IMR-90 (cell line): ENCODE measurements around the gene TNS1. TPM values are rescaled to one million over a fixed set of nuclear protein-coding genes. Genes with fewer than 3 reads are reported as not detected.

Experiments
- ATAC-seq: fragments of 200-7000 bp; cut with Tn5 transposase; 2 replicates; pipeline ENCODE4 v1.9.1; 2020; ENCODE audit warnings: low read depth, mild to moderate bottlenecking, moderate library complexity
- BruUV-seq: library from RNA; stranded (reverse); fragments of 400-500 nt; replicated peaks from 2 replicates; lab custom pipeline; 2021; lab: Mats Ljungman, UMichigan
- CTCF ChIA-PET: fragments of 300-600 bp; formaldehyde crosslinking; extraction: SDS; loops from one replicate; lab custom pipeline; 2021; ENCODE audit warnings: antibody characterized with exemption; lab: Yijun Ruan, JAX
- POLR2A ChIA-PET: fragments of 300-600 bp; sonication (Branson Sonifier 250); formaldehyde crosslinking; loops from one replicate; lab custom pipeline; 2022; ENCODE audit warnings: antibody characterized with exemption; ENCODE audit not compliant: unreplicated experiment; lab: Charles Lee
- DNase-seq: peaks from one replicate; pipeline ENCODE4 v3.0.0; 2013
- H2AFZ ChIP-seq: replicated peaks from 2 replicates; pipeline ENCODE3; 2013; ENCODE audit warnings: low read length, mild to moderate bottlenecking; ENCODE audit not compliant: poor library complexity
- H2AK5ac ChIP-seq: 2 replicates; pipeline ENCODE4 v1.6.1; 2013; ENCODE audit warnings: low read depth, low read length, inconsistent platforms
- H2AK9ac ChIP-seq: replicated peaks from 2 replicates; pipeline ENCODE3; 2013; ENCODE audit warnings: mild to moderate bottlenecking, low read depth, low read length, moderate library complexity; ENCODE audit not compliant: poor library complexity
- H2BK120ac ChIP-seq: 2 replicates; pipeline ENCODE4 v1.6.1; 2013; ENCODE audit warnings: low read depth, low read length, inconsistent platforms
- H2BK15ac ChIP-seq: 3 replicates; pipeline ENCODE4 v1.6.1; 2013; ENCODE audit warnings: low read depth, low read length, inconsistent platforms
- H2BK20ac ChIP-seq: 2 replicates; pipeline ENCODE4 v1.6.1; 2013; ENCODE audit warnings: low read depth, mild to moderate bottlenecking, inconsistent platforms, low read length, moderate library complexity
- H2BK5ac ChIP-seq: 2 replicates; pipeline ENCODE4 v1.6.1; 2013; ENCODE audit warnings: mild to moderate bottlenecking, low read depth, low read length, inconsistent platforms; ENCODE audit not compliant: poor library complexity, severe bottlenecking
- H3K14ac ChIP-seq: replicated peaks from 2 replicates; pipeline ENCODE4 v1.6.1; 2013; ENCODE audit warnings: low read depth, low read length, inconsistent platforms
- H3K18ac ChIP-seq: 2 replicates; pipeline ENCODE4 v1.6.1; 2013; ENCODE audit warnings: low read depth, low read length, control low read depth
- H3K23ac ChIP-seq: 2 replicates; pipeline ENCODE4 v1.6.1; 2013; ENCODE audit warnings: low read depth, low read length, inconsistent platforms
- H3K27ac ChIP-seq: 2 replicates; pipeline ENCODE4 v1.5.1; 2013; ENCODE audit warnings: mild to moderate bottlenecking, control low read depth, low read length; ENCODE audit not compliant: insufficient read depth
- H3K27me3 ChIP-seq: 2 replicates; pipeline ENCODE4 v1.6.1; 2013; ENCODE audit warnings: low read length; ENCODE audit not compliant: control insufficient read depth, insufficient read depth
- H3K36me3 ChIP-seq: 2 replicates; pipeline ENCODE4 v1.6.1; 2013; ENCODE audit warnings: low read length, mixed read lengths; ENCODE audit not compliant: control insufficient read depth, insufficient read depth
- H3K4ac ChIP-seq: 2 replicates; pipeline ENCODE4 v1.6.1; 2013; ENCODE audit warnings: low read depth, low read length, inconsistent platforms
- H3K4me1 ChIP-seq: 2 replicates; pipeline ENCODE4 v1.6.1; 2013; ENCODE audit warnings: low read length, mixed read lengths; ENCODE audit not compliant: control insufficient read depth, insufficient read depth
- H3K4me2 ChIP-seq: 2 replicates; pipeline ENCODE4 v1.6.1; 2013; ENCODE audit warnings: low read depth, mild to moderate bottlenecking, control low read depth, low read length, moderate library complexity
- H3K4me3 ChIP-seq: 2 replicates; pipeline ENCODE4 v1.5.1; 2013; ENCODE audit warnings: low read depth, mild to moderate bottlenecking, control low read depth, low read length, moderate library complexity; ENCODE audit not compliant: insufficient read depth
- H3K56ac ChIP-seq: 2 replicates; pipeline ENCODE4 v1.6.1; 2013; ENCODE audit warnings: low read length, inconsistent platforms; ENCODE audit not compliant: insufficient read depth; ENCODE audit errors: extremely low read depth
- H3K79me1 ChIP-seq, 2 experiments: 2 replicates each; pipeline ENCODE4 v1.6.1; 2013; ENCODE audit warnings: low read length in 2 of 2, inconsistent platforms in 1 of 2, low read depth in 1 of 2
- H3K9ac ChIP-seq: 2 replicates; pipeline ENCODE4 v1.6.1; 2013; ENCODE audit warnings: low read depth, low read length, control low read depth
- H3K9me1 ChIP-seq: 2 replicates; pipeline ENCODE4 v1.6.1; 2013; ENCODE audit warnings: low read length, inconsistent platforms; ENCODE audit not compliant: insufficient read depth
- H3K9me3 ChIP-seq: 2 replicates; pipeline ENCODE4 v1.6.1; 2013; ENCODE audit warnings: low read length; ENCODE audit not compliant: control insufficient read depth, insufficient read depth
- H4K20me1 ChIP-seq: 2 replicates; pipeline ENCODE4 v1.6.1; 2013; ENCODE audit warnings: low read length, inconsistent platforms; ENCODE audit not compliant: insufficient read depth
- H4K5ac ChIP-seq: 2 replicates; pipeline ENCODE4 v1.6.1; 2013; ENCODE audit warnings: mild to moderate bottlenecking, low read depth, low read length, control low read depth
- H4K8ac ChIP-seq, 2 experiments: 2 replicates each; pipeline ENCODE4 v1.6.1; 2013; ENCODE audit warnings: low read depth in 2 of 2, low read length in 2 of 2, control low read depth in 1 of 2, inconsistent platforms in 1 of 2
- H4K91ac ChIP-seq: 2 replicates; pipeline ENCODE4 v1.6.1; 2013; ENCODE audit warnings: low read depth, low read length, inconsistent platforms; ENCODE audit not compliant: insufficient read depth
- MAZ ChIP-seq: IDR thresholded peaks from 2 replicates; pipeline ENCODE4 v1.6.1; 2012; ENCODE audit warnings: low read depth, mild to moderate bottlenecking, low read length, improper control_type of control experiment, moderate library complexity, borderline replicate concordance
- RCOR1 ChIP-seq: IDR thresholded peaks from 2 replicates; pipeline ENCODE4 v1.6.1; 2012; ENCODE audit warnings: mild to moderate bottlenecking, low read length, improper control_type of control experiment; ENCODE audit not compliant: insufficient replicate concordance
- RFX5 ChIP-seq: IDR thresholded peaks from 2 replicates; pipeline ENCODE4 v1.8.0; 2012; ENCODE audit warnings: low read depth, mild to moderate bottlenecking, low read length, moderate library complexity
- WGBS, 2 experiments: methylation state at CpG; one replicate each; pipeline versions ENCODE4 v1.1.5 to v1.1.7; 2013; ENCODE audit warnings: missing lambda C conversion rate in 2 of 2; ENCODE audit not compliant: insufficient read length in 1 of 2; ENCODE audit errors: extremely low coverage in 2 of 2; 5-methylcytosine and 5-hydroxymethylcytosine counted together
- dilution Hi-C: fragments of 300-500 bp; cut with HindIII; formaldehyde crosslinking; loops from one replicate; pipeline ENCODE4 v1.14.3; 2018; ENCODE audit warnings: low sequenced_read_pairs; ENCODE audit not compliant: unreplicated experiment
- in situ Hi-C: fragments of 300-500 bp; cut with MboI; formaldehyde crosslinking; loops from 3 replicates; pipeline ENCODE4 v1.14.3; 2019; ENCODE audit warnings: low sequenced_read_pairs, inconsistent platforms, mixed read lengths
- intact Hi-C: fragments of 100-400 bp; cut with micrococcal nuclease; formaldehyde crosslinking; loops from 2 replicates; pipeline ENCODE4 v1.10.0; 2022
- polyA plus RNA-seq, 3 experiments: library from polyadenylated mRNA; depleted of rRNA; stranded (reverse); fragments of >200 nt; gene quantifications; 2 replicates each; pipeline ENCODE4 v1.2.3, GENCODE V29; 2012; ENCODE audit warnings: low replicate concordance in 1 of 3
- total RNA-seq: library from RNA; depleted of rRNA; stranded (reverse); fragments of >200 nt; gene quantifications from 2 replicates; pipeline ENCODE4 v1.2.3, GENCODE V29; 2012

TNS1 gene
- total and polyA plus RNA-seq, 2 of the 4 experiments (the other 2 are of a cell fraction), result 41.1 to 45.2 TPM

- no peak overlapping the region for H3K4me2 ChIP-seq
- ATAC-seq (no peak; the same call in 1 of the 2 replicates), DNase-seq (peak; percentile 29)
- H3K79me1 ChIP-seq, result peaks cover 14 to 64% of the 10 kb centered on the region in 2 experiments
- H4K8ac ChIP-seq, result no peak overlapping the region
- 100% methylated on average over 2 of the region's 11 CpGs; no CpG with 5 or more reads in 1 of the 2 experiments for WGBS, 2 experiments
- H3K9ac ChIP-seq, result no peak overlapping the region
- H3K36me3 ChIP-seq, result peaks cover 46% of the 10 kb centered on the region
- no peak overlapping the region for H2BK5ac ChIP-seq
- ChIA-PET POLR2A (interaction anchor here (0.6 kb wide), 1 partner anchor 663 kb away, joined by 3 read pairs; no protein-coding TSS in a partner anchor), CTCF (no interaction called here)
- no peak overlapping the region for H3K14ac ChIP-seq
- no peak overlapping the region for H4K5ac ChIP-seq
- no peak overlapping the region for H4K91ac ChIP-seq
- H3K18ac ChIP-seq, result no peak overlapping the region
- H2AK9ac ChIP-seq, result no peak overlapping the region
- H3K9me3 ChIP-seq, result no peaks in the 10 kb centered on the region
- peaks cover 11% of the 10 kb centered on the region for H3K4me1 ChIP-seq
- TF ChIP-seq RFX5, result no peak
- no peak for TF ChIP-seq MAZ
- no peak for TF ChIP-seq RCOR1
- H3K9me1 ChIP-seq, result peaks cover 23% of the 10 kb centered on the region
- H4K20me1 ChIP-seq, result peaks cover 27% of the 10 kb centered on the region
- no peak overlapping the region for H3K4ac ChIP-seq
- in situ Hi-C loops, result no loop called here
- no peak overlapping the region for H2BK15ac ChIP-seq
- H2AK5ac ChIP-seq, result no peak overlapping the region
- no peak overlapping the region for H2AFZ ChIP-seq
- H2BK20ac ChIP-seq, result no peak overlapping the region
- H3K23ac ChIP-seq, result no peak overlapping the region
- H3K27ac ChIP-seq, result no peak overlapping the region
- H2BK120ac ChIP-seq, result no peak overlapping the region
- H3K27me3 ChIP-seq, result no peaks in the 10 kb centered on the region
- no TSS peak for BruUV-seq
- dilution Hi-C loops, result no loop called here
- no peak overlapping the region for H3K56ac ChIP-seq
- intact Hi-C loops, result no loop called here
- no peak overlapping the region for H3K4me3 ChIP-seq
These were observed 167.9 kb downstream of the TNS1 start for GRCh38 chr2:217834744-217835513.
